KMS-11 (cell line): ENCODE data around the gene ZNF423.

Source experiments
- H2AFZ ChIP-seq: fragments of 200-600 bp; sonication (generic); 2 replicates; pipeline ENCODE4 v1.6.1; 2016; ENCODE audit warnings: antibody characterized with exemption, mixed run types, low read depth
- H3K27ac ChIP-seq: fragments of 200-600 bp; sonication (generic); 2 replicates; pipeline ENCODE4 v1.6.1; 2016; ENCODE audit warnings: mild to moderate bottlenecking, mixed run types
- H3K27me3 ChIP-seq: fragments of 200-600 bp; sonication (generic); 2 replicates; pipeline ENCODE4 v1.6.1; 2017; ENCODE audit warnings: mild to moderate bottlenecking, low read depth, mixed run types, moderate library complexity; ENCODE audit not compliant: insufficient read depth
- H3K36me3 ChIP-seq: fragments of 200-600 bp; sonication (generic); 2 replicates; pipeline ENCODE4 v1.6.1; 2017; ENCODE audit warnings: mild to moderate bottlenecking, mixed run types; ENCODE audit not compliant: insufficient read depth
- H3K4me1 ChIP-seq: fragments of 200-600 bp; sonication (generic); 2 replicates; pipeline ENCODE4 v1.6.1; 2016; ENCODE audit warnings: mild to moderate bottlenecking, low read depth, mixed run types; ENCODE audit not compliant: poor library complexity, severe bottlenecking
- H3K4me2 ChIP-seq: fragments of 200-600 bp; sonication (generic); 2 replicates; pipeline ENCODE4 v1.7.0; 2016; ENCODE audit warnings: mild to moderate bottlenecking, mixed run types
- H3K4me3 ChIP-seq: fragments of 200-600 bp; sonication (generic); IDR thresholded peaks from 2 replicates; pipeline ENCODE4 v1.6.1; 2017; ENCODE audit warnings: low read depth, low read length, mixed read lengths; ENCODE audit not compliant: insufficient read depth
- H3K79me2 ChIP-seq: fragments of 200-600 bp; sonication (generic); 2 replicates; pipeline ENCODE4 v1.6.1; 2016; ENCODE audit warnings: low read depth, mixed run types; ENCODE audit not compliant: insufficient read depth
- H3K9ac ChIP-seq: fragments of 200-600 bp; sonication (generic); 2 replicates; pipeline ENCODE4 v1.6.1; 2016; ENCODE audit warnings: mild to moderate bottlenecking, mixed run types
- H4K20me1 ChIP-seq: fragments of 200-600 bp; sonication (generic); 2 replicates; pipeline ENCODE4 v1.6.1; 2016; ENCODE audit warnings: mild to moderate bottlenecking, mixed run types; ENCODE audit not compliant: insufficient read depth
- TF ChIP-seq, protein P1 (sequence below): fragments of 200-600 bp; sonication (generic); conservative IDR thresholded peaks from 2 replicates; pipeline ENCODE4 v1.6.1; 2017; ENCODE audit warnings: low read depth, mild to moderate bottlenecking, antibody characterized with exemption, low read length, moderate library complexity, mixed read lengths

Gene ZNF423

DNA sequence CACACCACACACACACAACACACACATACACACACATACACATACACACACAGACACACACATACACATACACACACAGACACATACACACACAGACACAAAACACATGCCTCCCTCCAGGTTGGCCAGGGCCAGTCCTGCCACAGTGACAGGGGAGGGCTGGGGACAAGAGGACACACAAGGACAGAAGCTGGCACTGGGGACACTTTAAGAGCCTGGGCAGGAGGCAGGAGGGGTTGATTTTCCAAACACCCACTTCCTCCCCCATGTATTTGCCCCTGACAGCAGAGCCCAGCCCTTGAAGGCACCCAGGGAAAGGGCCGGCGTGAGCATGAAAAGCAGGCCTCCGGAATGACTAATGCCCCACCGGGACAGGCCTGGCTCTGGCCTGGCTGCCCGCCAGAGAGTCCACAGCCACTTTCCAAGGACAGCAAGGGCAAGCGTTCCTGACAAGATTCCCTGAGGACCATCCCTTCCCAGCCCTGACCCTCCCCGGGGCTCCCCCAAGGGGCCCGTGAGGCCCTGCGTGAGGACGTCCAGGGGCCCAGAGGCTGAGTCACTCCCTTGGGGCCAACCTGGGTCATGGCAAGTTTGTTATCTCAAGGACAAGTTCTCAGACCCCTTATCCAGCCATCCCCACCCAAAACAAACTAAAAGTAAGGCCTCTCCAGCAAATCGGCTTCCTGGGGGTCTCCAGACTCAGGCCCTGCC, 235.6 kb downstream of the ZNF423 start:
- no peak overlapping the region for H2AFZ ChIP-seq
- no peaks in the 10 kb centered on the region for H3K36me3 ChIP-seq
- H3K27me3 ChIP-seq = no peaks in the 10 kb centered on the region
- H3K4me2 ChIP-seq = no peak overlapping the region
- H3K9ac ChIP-seq = no peak overlapping the region
- no peaks in the 10 kb centered on the region for H3K4me1 ChIP-seq
- TF ChIP-seq, protein P1, sequence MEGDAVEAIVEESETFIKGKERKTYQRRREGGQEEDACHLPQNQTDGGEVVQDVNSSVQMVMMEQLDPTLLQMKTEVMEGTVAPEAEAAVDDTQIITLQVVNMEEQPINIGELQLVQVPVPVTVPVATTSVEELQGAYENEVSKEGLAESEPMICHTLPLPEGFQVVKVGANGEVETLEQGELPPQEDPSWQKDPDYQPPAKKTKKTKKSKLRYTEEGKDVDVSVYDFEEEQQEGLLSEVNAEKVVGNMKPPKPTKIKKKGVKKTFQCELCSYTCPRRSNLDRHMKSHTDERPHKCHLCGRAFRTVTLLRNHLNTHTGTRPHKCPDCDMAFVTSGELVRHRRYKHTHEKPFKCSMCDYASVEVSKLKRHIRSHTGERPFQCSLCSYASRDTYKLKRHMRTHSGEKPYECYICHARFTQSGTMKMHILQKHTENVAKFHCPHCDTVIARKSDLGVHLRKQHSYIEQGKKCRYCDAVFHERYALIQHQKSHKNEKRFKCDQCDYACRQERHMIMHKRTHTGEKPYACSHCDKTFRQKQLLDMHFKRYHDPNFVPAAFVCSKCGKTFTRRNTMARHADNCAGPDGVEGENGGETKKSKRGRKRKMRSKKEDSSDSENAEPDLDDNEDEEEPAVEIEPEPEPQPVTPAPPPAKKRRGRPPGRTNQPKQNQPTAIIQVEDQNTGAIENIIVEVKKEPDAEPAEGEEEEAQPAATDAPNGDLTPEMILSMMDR = no peak
- H3K79me2 ChIP-seq = no peaks in the 10 kb centered on the region
- no peaks in the 10 kb centered on the region for H4K20me1 ChIP-seq
- H3K4me3 ChIP-seq = no peak overlapping the region
- no peak overlapping the region for H3K27ac ChIP-seq

DNA sequence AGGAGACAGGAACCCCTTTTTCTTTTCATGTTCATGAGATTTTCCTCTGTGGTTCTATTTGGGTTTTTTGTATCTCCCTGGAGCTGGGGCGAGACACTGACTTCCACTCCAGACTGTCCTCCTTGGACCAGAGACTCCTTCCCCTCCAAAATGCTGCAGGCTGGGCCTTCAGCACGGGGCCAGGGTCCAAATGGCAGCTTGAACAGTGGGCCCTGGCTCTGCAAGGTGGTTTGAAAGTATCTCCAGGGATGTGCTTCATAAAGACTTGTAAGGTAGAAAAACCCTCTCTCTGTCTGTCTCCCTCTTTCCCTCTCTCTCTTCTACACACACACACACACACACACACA, 236.1 kb downstream of the ZNF423 start:
- Histone ChIP-seq H3K4me1 (no peaks in the 10 kb centered on the region), H3K36me3 (no peaks in the 10 kb centered on the region), H3K9ac (no peak overlapping the region), H3K4me3 (no peak overlapping the region), H2AFZ (no peak overlapping the region), H3K4me2 (no peak overlapping the region), H3K27ac (no peak overlapping the region), H3K27me3 (no peaks in the 10 kb centered on the region), H4K20me1 (no peaks in the 10 kb centered on the region), H3K79me2 (no peaks in the 10 kb centered on the region)
- TF ChIP-seq, protein P1 = no peak

DNA sequence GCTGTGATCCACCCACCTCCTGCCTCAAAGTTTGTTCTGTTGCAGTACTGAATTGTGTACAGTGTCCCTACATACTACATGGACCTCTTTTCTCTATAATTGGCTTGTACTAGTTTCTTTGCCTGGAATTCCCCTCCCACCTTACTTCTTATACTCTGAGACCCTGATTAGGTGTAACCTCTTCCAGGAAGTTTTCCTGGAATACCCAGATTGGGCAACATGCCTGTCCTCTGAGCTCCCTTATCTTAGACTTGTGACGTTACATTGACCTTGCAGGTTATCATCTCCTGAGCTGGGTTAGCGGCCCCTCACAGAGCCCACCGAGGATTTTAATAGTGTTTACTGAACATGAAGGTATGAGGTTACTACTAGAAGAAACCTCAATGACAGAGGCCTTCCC, 237.0 kb downstream of the ZNF423 start:
- Histone ChIP-seq H3K79me2 (no peaks in the 10 kb centered on the region), H3K4me2 (no peak overlapping the region)
- TF ChIP-seq, protein P1 = no peak

DNA sequence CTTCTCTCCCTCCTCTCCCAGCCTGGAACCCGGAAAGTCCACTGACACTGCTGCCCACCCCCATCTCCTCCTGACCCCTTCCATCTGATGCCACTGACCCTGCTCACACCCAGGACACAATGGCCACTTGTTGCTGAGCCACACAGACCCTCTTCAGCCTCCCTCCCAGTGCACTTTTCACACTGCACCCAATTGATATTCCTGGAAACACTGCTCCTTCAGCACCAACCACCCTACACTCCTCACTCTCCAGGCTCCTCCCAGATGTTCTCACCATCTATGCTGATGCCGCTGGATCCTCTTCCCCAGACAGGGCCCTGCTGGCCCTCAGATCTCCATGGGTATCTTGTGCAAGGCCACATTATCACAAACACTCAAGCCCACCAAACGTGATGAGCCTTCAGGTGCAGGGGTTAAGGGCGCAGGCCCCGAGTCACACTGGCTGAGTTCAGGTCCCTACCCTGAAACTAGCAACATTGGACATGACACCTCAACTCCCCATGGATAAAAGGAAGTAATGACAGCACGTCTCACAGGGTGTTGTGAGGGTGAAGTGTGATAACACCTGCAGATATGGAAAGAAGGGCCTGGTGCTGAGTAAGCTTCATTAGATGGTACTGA, 238.1 kb downstream of the ZNF423 start:
- Histone ChIP-seq H3K36me3 (no peaks in the 10 kb centered on the region), H3K27ac (no peak overlapping the region), H3K79me2 (no peaks in the 10 kb centered on the region), H3K4me3 (no peak overlapping the region), H4K20me1 (no peaks in the 10 kb centered on the region), H3K27me3 (no peaks in the 10 kb centered on the region), H3K9ac (no peak overlapping the region), H3K4me1 (no peaks in the 10 kb centered on the region), H2AFZ (no peak overlapping the region), H3K4me2 (no peak overlapping the region)
- TF ChIP-seq, protein P1 = no peak

More for the DNA sequence above, 237.0 kb downstream of the ZNF423 start:
- H3K4me3 ChIP-seq = no peak overlapping the region
- H3K27ac ChIP-seq = no peak overlapping the region
- H3K4me1 ChIP-seq = no peaks in the 10 kb centered on the region
- H4K20me1 ChIP-seq = no peaks in the 10 kb centered on the region
- no peak overlapping the region for H2AFZ ChIP-seq
- H3K9ac ChIP-seq = no peak overlapping the region
- no peaks in the 10 kb centered on the region for H3K27me3 ChIP-seq
- no peaks in the 10 kb centered on the region for H3K36me3 ChIP-seq
